Endothelial cell of umbilical vein (primary cell): ENCODE measurements around the gene DEF6. TPM values are rescaled to one million over a fixed set of nuclear protein-coding genes. Genes with fewer than 3 reads are reported as not detected.

Source experiments
- BruUV-seq: library from RNA; stranded (reverse); fragments of 400-500 nt; replicated peaks from 2 replicates; lab custom pipeline; 2021; lab: Mats Ljungman, UMichigan
- CTCF ChIA-PET: fragments of 300-600, 350-600 bp; sonication (Branson Sonifier 250); formaldehyde crosslinking; loops from one replicate; lab custom pipeline; 2021; ENCODE audit warnings: antibody characterized with exemption, inconsistent platforms; lab: Charles Lee
- POLR2A ChIA-PET: fragments of 300-600, 350-600 bp; sonication (Branson Sonifier 250); formaldehyde crosslinking; loops from one replicate; lab custom pipeline; 2021; ENCODE audit warnings: antibody characterized with exemption, inconsistent platforms; lab: Charles Lee
- DNase-seq: peaks from one replicate; pipeline ENCODE4 v3.0.0-alpha.2; 2011; ENCODE audit warnings: low read depth, low spot score
- FAIRE-seq: peaks from 2 replicates; lab custom pipeline; 2011; peaks lifted over from hg19 to GRCh38; lab: Jason Lieb, UNC
- H2AFZ ChIP-seq: 2 replicates; pipeline ENCODE4 v1.6.0; 2012; ENCODE audit warnings: low read depth, low read length, control low read depth, inconsistent platforms
- H3K27ac ChIP-seq: 2 replicates; pipeline ENCODE4 v1.5.1; 2011; ENCODE audit warnings: low read depth, mild to moderate bottlenecking, control low read depth, low read length, moderate library complexity; ENCODE audit not compliant: insufficient read depth
- H3K27me3 ChIP-seq, 2 experiments: 2 replicates each; pipeline versions ENCODE4 v1.6.0 to v1.6.1; 2011; ENCODE audit warnings: low read length in 2 of 2, mixed read lengths in 1 of 2; ENCODE audit not compliant: control insufficient read depth in 2 of 2, insufficient read depth in 2 of 2
- H3K36me3 ChIP-seq, 2 experiments: 2 replicates in 1 of 2; 3 replicates in 1 of 2; pipeline ENCODE4 v1.5.1; 2011; ENCODE audit warnings: low read length in 2 of 2, mild to moderate bottlenecking in 1 of 2, moderate library complexity in 1 of 2; ENCODE audit not compliant: control insufficient read depth in 2 of 2, insufficient read depth in 2 of 2; ENCODE audit errors: extremely low read depth in 1 of 2
- H3K4me1 ChIP-seq: 3 replicates; pipeline ENCODE4 v1.5.1; 2011; ENCODE audit warnings: mild to moderate bottlenecking, low read length; ENCODE audit not compliant: control insufficient read depth, insufficient read depth; ENCODE audit errors: extremely low read depth
- H3K4me2 ChIP-seq: 2 replicates; pipeline ENCODE4 v1.6.1; 2011; ENCODE audit warnings: low read length, control low read depth, mixed read lengths; ENCODE audit not compliant: insufficient read depth
- H3K4me3 ChIP-seq, 3 experiments: fragments of 200-600 bp in 1 of 3; sonication (generic), shearing (Covaris generic) in 1 of 3; replicated peaks in 1 of 3; 2 replicates each; pipeline ENCODE4 v1.5.1; 2011 to 2016; ENCODE audit warnings: control low read depth in 3 of 3, low read length in 3 of 3, mild to moderate bottlenecking in 2 of 3, inconsistent platforms in 1 of 3, low read depth in 1 of 3, moderate library complexity in 1 of 3; ENCODE audit not compliant: insufficient read depth in 1 of 3
- H3K79me2 ChIP-seq: 2 replicates; pipeline ENCODE4 v1.6.0; 2012; ENCODE audit warnings: low read length, inconsistent platforms; ENCODE audit not compliant: control insufficient read depth, insufficient read depth
- H3K9ac ChIP-seq: replicated peaks from 2 replicates; pipeline ENCODE3; 2011; ENCODE audit warnings: low read length, control low read depth; ENCODE audit not compliant: insufficient read depth; ENCODE audit errors: extremely low read depth
- H3K9me1 ChIP-seq: replicated peaks from 3 replicates; pipeline ENCODE4 v1.6.0; 2011; ENCODE audit warnings: mild to moderate bottlenecking, low read length; ENCODE audit not compliant: control insufficient read depth, insufficient read depth; ENCODE audit errors: extremely low read depth
- H3K9me3 ChIP-seq: replicated peaks from 2 replicates; pipeline ENCODE4 v1.5.1; 2012; ENCODE audit warnings: low read length, inconsistent platforms; ENCODE audit not compliant: control insufficient read depth, insufficient read depth
- H4K20me1 ChIP-seq: replicated peaks from 2 replicates; pipeline ENCODE3; 2011; ENCODE audit warnings: mild to moderate bottlenecking, low read length; ENCODE audit not compliant: control insufficient read depth, insufficient read depth; ENCODE audit errors: extremely low read depth
- CTCF ChIP-seq, 2 donors: IDR thresholded peaks; 1 replicate in 1 of 2; 2 replicates in 1 of 2; pipeline ENCODE4 v1.5.1; 2011; ENCODE audit warnings: low read length in 2 of 2, mild to moderate bottlenecking in 2 of 2, moderate library complexity in 2 of 2, control low read depth in 1 of 2, inconsistent platforms in 1 of 2, low read depth in 1 of 2; ENCODE audit not compliant: insufficient read depth in 1 of 2; ENCODE audit errors: extremely low read depth in 1 of 2
- EZH2 ChIP-seq: IDR thresholded peaks from 2 replicates; pipeline ENCODE4 v1.6.1; 2012; ENCODE audit warnings: borderline replicate concordance, low read depth, mild to moderate bottlenecking, moderate library complexity, low read length, inconsistent platforms; ENCODE audit not compliant: severe bottlenecking
- FOS ChIP-seq: IDR thresholded peaks from 2 replicates; pipeline ENCODE4 v1.6.1; 2011; ENCODE audit warnings: mild to moderate bottlenecking, low read length, moderate library complexity, borderline replicate concordance; ENCODE audit not compliant: insufficient read depth
- GATA2 ChIP-seq: IDR thresholded peaks from 2 replicates; pipeline ENCODE4 v1.7.0; 2011; ENCODE audit warnings: low read depth, mild to moderate bottlenecking, moderate library complexity, mixed read lengths, low read length; ENCODE audit not compliant: insufficient read length, insufficient read depth
- JUN ChIP-seq: IDR thresholded peaks from 2 replicates; pipeline ENCODE4 v1.6.1; 2011; ENCODE audit warnings: borderline replicate concordance, low read depth; ENCODE audit not compliant: insufficient read length, insufficient read depth
- MYC ChIP-seq: IDR thresholded peaks from one replicate; pipeline ENCODE4 v1.6.1; 2011; ENCODE audit warnings: mild to moderate bottlenecking, low read depth, low read length
- POLR2A ChIP-seq: IDR thresholded peaks from 2 replicates; pipeline ENCODE4 v1.6.1; 2012; ENCODE audit warnings: low read depth, mild to moderate bottlenecking, control low read depth, low read length
- POLR2AphosphoS5 ChIP-seq: IDR thresholded peaks from 2 replicates; pipeline ENCODE4 v1.6.1; 2012; ENCODE audit warnings: low read depth, mild to moderate bottlenecking, control low read depth, low read length, moderate library complexity; ENCODE audit not compliant: insufficient read depth
- dilution Hi-C: fragments of 300-500 bp; cut with MboI; formaldehyde crosslinking; loops from one replicate; pipeline ENCODE4 v1.15.0; 2019; ENCODE audit warnings: low sequenced_read_pairs; ENCODE audit not compliant: extremely low pct_ligation_motif_present
- intact Hi-C: fragments of 100-400 bp; cut with micrococcal nuclease; formaldehyde crosslinking; loops from one replicate; pipeline ENCODE4 v1.10.0; 2022
- polyA plus RNA-seq, 4 experiments: library from polyadenylated mRNA; depleted of rRNA in 3 of 4; stranded (reverse) in 3 of 4; unstranded in 1 of 4; fragments of >200 nt; gene quantifications; 2 replicates each; pipeline versions ENCODE4 v1.2.1 to v1.2.3, GENCODE V29; 2011 to 2012; ENCODE audit warnings: missing spikeins in 1 of 4
- total RNA-seq: library from RNA; stranded (reverse); gene quantifications from 2 replicates; pipeline ENCODE4 v1.2.3, GENCODE V29; 2021
- TF ChIP-seq, protein P1 (sequence below): IDR thresholded peaks from 2 replicates; pipeline ENCODE4 v1.6.1; 2011; ENCODE audit not compliant: insufficient read depth, insufficient read length

DEF6 gene
- total and polyA plus RNA-seq, 2 donors (not counting 3 experiments of a cell fraction or from before 2014, with no cell fraction given), result 0.59 to 0.77 TPM

- dilution Hi-C loops (no loop called here), intact Hi-C loops (no loop called here)
- Histone ChIP-seq H3K27me3 (no peaks in the 10 kb centered on the region), H3K79me2 (no peaks in the 10 kb centered on the region), H3K4me2 (no peak overlapping the region), H3K4me3 (no peak overlapping the region), H2AFZ (peak overlapping the region; percentile 34), H4K20me1 (no peaks in the 10 kb centered on the region), H3K9ac (no peak overlapping the region), H3K36me3 (no peaks in the 10 kb centered on the region), H3K27ac (no peak overlapping the region), H3K9me3 (no peaks in the 10 kb centered on the region), H3K4me1 (peaks cover 10% of the 10 kb centered on the region), H3K9me1 (no peaks in the 10 kb centered on the region)
- CTCF ChIA-PET, result interaction anchor here (1.0 to 1.6 kb wide), 2 partner anchors 9 to 147 kb away, joined by 3 to 9 read pairs; no protein-coding TSS in a partner anchor
- no peak for TF ChIP-seq POLR2A
- no peak for TF ChIP-seq JUN
- TF ChIP-seq GATA2, result no peak
- no peak for TF ChIP-seq MYC
- no peak for TF ChIP-seq POLR2AphosphoS5
- TF ChIP-seq EZH2, result no peak
- POLR2A ChIA-PET, result no interaction called here
- no peak for FAIRE-seq
- no TSS peak for BruUV-seq
- no peak for DNase-seq
Measured at GRCh38 chr6:35302604-35303241, 5.1 kb downstream of the DEF6 start.

GRCh38 chr6:35304299-35304698 is 6.7 kb downstream of the DEF6 start:
- dilution Hi-C loops, result no loop called here
- Histone ChIP-seq H3K4me2 (no peak overlapping the region), H3K27me3 (no peaks in the 10 kb centered on the region), H3K9me3 (no peaks in the 10 kb centered on the region), H2AFZ (no peak overlapping the region), H3K9me1 (no peaks in the 10 kb centered on the region), H3K4me1 (peaks cover 7% of the 10 kb centered on the region), H3K79me2 (no peaks in the 10 kb centered on the region), H3K27ac (no peak overlapping the region), H3K4me3 (no peak overlapping the region), H4K20me1 (no peaks in the 10 kb centered on the region), H3K36me3 (no peaks in the 10 kb centered on the region), H3K9ac (no peak overlapping the region)
- ChIA-PET CTCF (interaction anchor here (0.6 kb wide), 1 partner anchor 8 kb away, joined by 3 read pairs; no protein-coding TSS in a partner anchor), POLR2A (no interaction called here)
- intact Hi-C loops, result no loop called here
- BruUV-seq, result no TSS peak
- FAIRE-seq (no peak), DNase-seq (no peak)
- TF ChIP-seq JUN (no peak), FOS (no peak), CTCF (IDR thresholded peaks at IDR 0.05; ENCODE audit: extremely low read depth in 1 of 2, insufficient read depth in 1 of 2, low read depth in 1 of 2, low read length in 2 of 2) (no peak), MYC (no peak), EZH2 (no peak), GATA2 (no peak), POLR2AphosphoS5 (no peak), POLR2A (no peak)
- TF ChIP-seq, protein P1, sequence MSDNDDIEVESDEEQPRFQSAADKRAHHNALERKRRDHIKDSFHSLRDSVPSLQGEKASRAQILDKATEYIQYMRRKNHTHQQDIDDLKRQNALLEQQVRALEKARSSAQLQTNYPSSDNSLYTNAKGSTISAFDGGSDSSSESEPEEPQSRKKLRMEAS, result no peak
